Activated CD4-positive, alpha-beta T cell treated with anti-CD3 and anti-CD28 coated beads, Interleukin-2, amount 10 ng/mL, durations not matched to agents 7 days and 5 days (primary cell): ENCODE measurements around the gene NFIC. TPM values are rescaled to one million over a fixed set of nuclear protein-coding genes. Genes with fewer than 3 reads are reported as not detected.
"Not testable (repeated sequence)": the region's sequence is repeated elsewhere in the genome, so short reads cannot be mapped to it uniquely, and the experiment has no call there.

ENCODE experiments used
- CTCF ChIA-PET: fragments of 350-600 bp; sonication (Branson Sonifier 250); formaldehyde crosslinking; loops from one replicate; lab custom pipeline; 2021; ENCODE audit warnings: antibody characterized with exemption; lab: Charles Lee
- POLR2A ChIA-PET: fragments of 350-600 bp; sonication (Branson Sonifier 250); formaldehyde crosslinking; loops from one replicate; lab custom pipeline; 2021; ENCODE audit warnings: antibody characterized with exemption; lab: Charles Lee
- DNase-seq: peaks from one replicate; pipeline ENCODE4 v3.0.0-alpha.2; 2020
- H3K27ac Mint-ChIP-seq: one replicate; pipeline ENCODE4 v1.8.0; 2021; ENCODE audit warnings: mild to moderate bottlenecking, moderate library complexity, mixed read lengths
- H3K27me3 Mint-ChIP-seq: one replicate; pipeline ENCODE4 v1.8.0; 2021; ENCODE audit warnings: mixed read lengths
- H3K36me3 Mint-ChIP-seq: one replicate; pipeline ENCODE4 v1.8.0; 2021; ENCODE audit warnings: low read depth, mixed read lengths
- H3K4me1 Mint-ChIP-seq: one replicate; pipeline ENCODE4 v1.8.0; 2021; ENCODE audit warnings: mixed read lengths
- H3K4me3 Mint-ChIP-seq: one replicate; pipeline ENCODE4 v1.8.0; 2021; ENCODE audit warnings: mild to moderate bottlenecking, moderate library complexity, mixed read lengths
- H3K9me3 Mint-ChIP-seq: one replicate; pipeline ENCODE4 v1.8.0; 2021; ENCODE audit warnings: mixed read lengths
- total RNA-seq, 2 experiments: library from RNA; stranded (reverse); gene quantifications; one replicate each; pipeline ENCODE4 v1.2.3, GENCODE V29; 2021

Gene NFIC
- total RNA-seq, 2 experiments from 2014 or later = 14.2 TPM

GRCh38 chr19:3342962-3343361 is 23.4 kb upstream of the NFIC start:
- H3K4me1 Mint-ChIP-seq, DNase-seq, POLR2A ChIA-PET, H3K4me3 Mint-ChIP-seq, H3K27me3 Mint-ChIP-seq, H3K36me3 Mint-ChIP-seq, H3K9me3 Mint-ChIP-seq, H3K27ac Mint-ChIP-seq: not testable (repeated sequence)
- CTCF ChIA-PET = interaction anchor here (0.6 kb wide), 1 partner anchor 9 kb away, joined by 3 read pairs; no protein-coding TSS in a partner anchor

DNA sequence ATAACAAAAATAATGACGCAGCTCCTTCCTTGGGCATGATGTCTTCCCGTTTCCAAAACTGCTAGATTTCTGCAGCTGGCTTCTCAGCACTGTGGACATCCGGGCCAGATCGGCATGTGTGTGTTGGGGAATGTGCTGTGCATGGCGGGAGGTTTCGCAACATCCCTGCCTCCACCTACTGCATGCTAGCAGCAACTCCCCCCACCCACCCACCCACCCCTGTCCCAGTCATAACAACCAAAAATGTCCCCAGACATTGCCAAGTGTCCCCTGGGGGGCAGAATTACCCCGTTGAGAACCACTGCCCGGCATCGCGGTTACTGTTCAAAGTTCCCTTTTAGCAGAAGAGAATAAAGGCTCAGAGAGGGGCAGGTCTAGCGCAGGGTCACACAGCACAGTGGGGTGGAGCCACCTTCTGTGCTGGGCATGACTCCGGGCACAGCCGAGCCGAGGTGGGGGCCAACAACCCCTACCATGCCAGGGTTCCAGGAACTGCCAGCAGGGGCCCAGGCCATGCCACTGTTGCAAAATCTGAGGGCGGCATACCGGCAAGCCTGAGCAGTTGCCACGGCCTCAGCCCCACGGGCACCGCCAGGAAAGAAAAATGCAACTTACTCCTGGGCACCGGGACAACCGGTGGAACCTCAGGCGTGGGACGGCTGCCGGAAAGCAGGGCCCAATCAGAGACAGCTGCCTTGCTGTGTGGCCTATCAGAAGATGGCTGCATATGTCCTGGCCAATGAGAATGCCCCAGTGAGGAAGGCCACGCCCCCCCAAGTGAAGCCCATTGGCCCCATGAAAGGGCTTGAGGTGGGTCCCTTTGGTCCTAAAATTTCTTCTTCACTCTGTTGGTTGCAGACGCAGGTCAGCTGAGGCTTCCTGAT is 22.5 kb upstream of the NFIC start:
- no peak overlapping the region for H3K27ac Mint-ChIP-seq
- H3K4me1 Mint-ChIP-seq = peaks cover 1% of the 10 kb centered on the region
- CTCF ChIA-PET = no interaction called here
- H3K36me3 Mint-ChIP-seq = no peaks in the 10 kb centered on the region
- H3K27me3 Mint-ChIP-seq = no peaks in the 10 kb centered on the region
- no peaks in the 10 kb centered on the region for H3K9me3 Mint-ChIP-seq
- POLR2A ChIA-PET = no interaction called here
- DNase-seq = peak; percentile 28
- H3K4me3 Mint-ChIP-seq = no peak overlapping the region

DNA sequence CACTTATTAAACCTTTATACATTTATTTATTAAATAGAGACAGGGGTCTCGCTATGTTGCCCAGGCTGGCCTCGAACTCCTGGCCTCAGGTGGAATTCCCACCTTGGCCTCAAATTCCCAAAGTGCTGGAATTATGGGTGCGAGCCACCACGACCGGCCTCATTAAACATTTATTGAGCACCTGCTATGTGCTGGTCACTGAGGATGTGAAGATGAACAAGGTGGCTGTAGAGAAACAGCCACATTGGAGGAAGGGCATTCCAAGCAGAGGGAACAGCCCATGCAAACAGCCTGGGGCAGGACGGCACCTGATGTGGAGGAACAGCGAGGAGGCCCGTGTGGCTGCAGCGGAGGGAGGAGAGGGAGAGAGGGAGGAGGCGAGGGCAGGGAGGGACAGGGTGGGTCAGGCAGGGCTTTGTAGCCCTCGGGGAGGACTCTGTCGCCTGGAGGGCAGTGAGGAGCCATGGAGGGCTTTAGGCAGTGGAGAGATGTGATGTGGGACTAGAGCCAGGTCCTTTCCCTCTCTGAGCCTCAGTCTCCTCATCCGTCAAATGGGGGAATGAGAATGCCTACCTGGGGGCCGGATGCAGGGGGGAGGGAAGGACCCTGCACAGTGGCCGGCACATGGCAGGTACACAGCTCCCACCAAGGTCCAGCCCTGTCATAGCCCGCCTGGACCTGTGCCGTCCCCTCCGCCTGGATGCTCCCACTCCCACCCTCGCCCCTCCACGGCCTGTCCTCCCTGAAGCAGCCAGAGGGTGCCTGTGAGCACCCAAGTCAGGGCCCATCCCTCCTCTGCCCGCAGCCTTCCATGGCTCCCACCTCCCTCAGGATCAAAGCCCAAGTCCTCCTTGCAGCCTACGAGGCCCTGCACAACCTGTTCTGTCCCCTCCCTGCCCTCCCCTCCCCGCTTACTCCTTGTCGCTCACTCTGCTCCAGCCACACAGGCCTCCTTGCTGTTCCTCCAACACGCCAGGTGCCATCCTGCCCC is 21.5 kb upstream of the NFIC start:
- DNase-seq = no peak
- no peak overlapping the region for H3K4me3 Mint-ChIP-seq

GRCh38 chr19:3345850-3346460 is 20.4 kb upstream of the NFIC start:
- Mint-ChIP-seq H3K27ac (no peak overlapping the region), H3K27me3 (no peaks in the 10 kb centered on the region), H3K9me3 (no peaks in the 10 kb centered on the region), H3K4me3 (no peak overlapping the region), H3K4me1 (no peaks in the 10 kb centered on the region), H3K36me3 (no peaks in the 10 kb centered on the region)
- CTCF ChIA-PET = no interaction called here
- POLR2A ChIA-PET = no interaction called here
- no peak for DNase-seq

More for the DNA sequence above, 21.5 kb upstream of the NFIC start:
- no peaks in the 10 kb centered on the region for H3K4me1 Mint-ChIP-seq
- ChIA-PET CTCF (no interaction called here), POLR2A (no interaction called here)
- H3K36me3 Mint-ChIP-seq = no peaks in the 10 kb centered on the region
- no peaks in the 10 kb centered on the region for H3K27me3 Mint-ChIP-seq
- no peaks in the 10 kb centered on the region for H3K9me3 Mint-ChIP-seq
- no peak overlapping the region for H3K27ac Mint-ChIP-seq

DNA sequence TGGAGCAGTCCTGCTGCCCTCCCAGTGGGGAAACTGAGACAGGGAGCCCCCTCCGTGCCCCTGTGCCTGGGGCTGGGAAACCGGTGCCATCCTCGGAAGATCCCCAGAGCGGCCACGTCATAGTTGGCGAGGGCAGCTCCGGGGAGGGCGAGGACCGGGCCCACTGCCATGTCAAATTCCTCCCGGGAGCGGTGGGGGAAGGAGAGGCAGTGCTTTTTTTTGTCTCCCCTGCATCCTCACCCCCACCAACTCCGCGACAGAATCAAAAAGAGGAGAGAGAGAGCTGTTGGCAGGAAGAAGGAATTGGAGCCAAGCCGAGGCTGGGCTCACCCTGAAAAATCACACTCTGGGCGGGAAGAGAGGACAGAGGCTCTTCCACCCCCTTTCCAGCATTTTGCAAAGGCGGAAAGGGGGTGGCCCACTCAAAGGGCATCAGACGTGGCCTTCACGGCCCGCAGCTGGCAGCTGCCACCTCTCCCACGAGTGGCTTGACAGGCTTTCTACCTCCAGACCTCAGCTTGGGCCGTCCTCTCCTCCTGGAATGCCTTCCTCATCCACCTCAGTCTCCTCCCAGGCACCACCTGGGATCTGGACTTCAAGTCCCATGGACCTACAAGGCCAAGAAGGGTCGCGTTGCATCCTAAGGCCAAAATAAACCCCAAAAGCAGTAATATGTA is 19.6 kb upstream of the NFIC start:
- no peaks in the 10 kb centered on the region for H3K9me3 Mint-ChIP-seq
- no peak for DNase-seq
- no peak overlapping the region for H3K27ac Mint-ChIP-seq
- no peaks in the 10 kb centered on the region for H3K36me3 Mint-ChIP-seq
- H3K4me3 Mint-ChIP-seq = no peak overlapping the region
- POLR2A ChIA-PET = no interaction called here
- CTCF ChIA-PET = no interaction called here
- H3K27me3 Mint-ChIP-seq = no peaks in the 10 kb centered on the region
- H3K4me1 Mint-ChIP-seq = no peaks in the 10 kb centered on the region

GRCh38 chr19:3348042-3348441 is 18.3 kb upstream of the NFIC start:
- CTCF ChIA-PET = interaction anchor here (0.7 to 1.0 kb wide), 2 partner anchors 125 to 146 kb away, joined by 3 read pairs; no protein-coding TSS in a partner anchor
- POLR2A ChIA-PET = no interaction called here
- no peak overlapping the region for H3K27ac Mint-ChIP-seq
- no peaks in the 10 kb centered on the region for H3K9me3 Mint-ChIP-seq
- no peaks in the 10 kb centered on the region for H3K27me3 Mint-ChIP-seq
- H3K4me1 Mint-ChIP-seq = no peaks in the 10 kb centered on the region
- no peaks in the 10 kb centered on the region for H3K36me3 Mint-ChIP-seq
- DNase-seq = no peak
- no peak overlapping the region for H3K4me3 Mint-ChIP-seq

DNA sequence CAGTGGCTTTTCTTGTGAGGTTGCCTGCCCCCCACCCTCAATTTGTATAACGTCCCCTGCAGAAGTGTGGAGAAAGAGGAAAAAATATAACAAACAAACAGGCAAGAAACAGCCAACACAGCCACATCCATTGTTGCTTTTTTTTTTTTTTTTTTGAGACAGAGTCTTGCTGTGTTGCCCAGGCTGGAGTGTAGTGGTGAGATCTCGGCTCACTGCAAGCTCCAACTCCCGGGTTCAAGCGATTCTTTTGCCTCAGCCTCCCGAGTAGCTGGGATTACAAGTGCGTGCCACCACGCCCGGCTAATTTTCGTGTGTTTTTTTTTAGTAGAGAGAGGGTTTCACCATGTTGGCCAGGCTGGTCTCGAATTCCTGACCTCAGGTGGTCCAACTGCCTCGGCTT is 17.9 kb upstream of the NFIC start:
- H3K4me3 Mint-ChIP-seq, POLR2A ChIA-PET, H3K27ac Mint-ChIP-seq, DNase-seq, H3K9me3 Mint-ChIP-seq, H3K27me3 Mint-ChIP-seq, H3K4me1 Mint-ChIP-seq, H3K36me3 Mint-ChIP-seq: not testable (repeated sequence)
- CTCF ChIA-PET = interaction anchor here (0.7 to 1.0 kb wide), 4 partner anchors 124 to 1885 kb away, joined by 3 read pairs; no protein-coding TSS in a partner anchor

DNA sequence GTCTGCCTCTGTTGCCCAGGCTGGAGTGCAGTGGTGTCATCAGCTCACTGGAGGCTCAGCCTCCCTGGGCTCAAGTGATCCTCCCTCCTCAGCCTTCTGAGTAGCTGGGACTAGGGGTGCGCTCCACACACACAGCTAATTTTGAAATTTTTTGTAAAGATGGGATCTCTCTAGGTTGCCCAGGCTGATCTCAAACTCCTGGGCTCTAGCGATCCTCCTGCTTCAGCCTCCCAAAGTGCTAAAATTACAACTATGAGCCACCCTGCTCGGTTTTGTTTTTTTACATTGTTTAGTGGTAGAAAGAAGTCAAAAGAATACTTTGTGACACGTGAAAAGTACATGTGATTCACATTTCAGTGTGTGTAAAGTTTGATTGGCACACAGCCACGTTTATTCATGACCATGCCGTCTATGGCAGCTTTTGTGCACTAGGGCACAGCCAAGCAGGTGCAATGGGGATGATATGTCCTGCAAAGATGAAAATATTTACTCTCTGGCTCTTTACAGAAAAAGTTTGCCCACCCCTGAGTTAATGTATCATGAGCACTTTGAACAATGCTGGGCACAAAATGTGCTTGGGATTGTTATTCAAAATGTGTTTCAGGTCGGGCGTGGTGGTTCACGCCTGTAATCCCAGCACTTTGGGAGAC is 16.2 kb upstream of the NFIC start:
- H3K27me3 Mint-ChIP-seq = no peaks in the 10 kb centered on the region
- H3K4me1 Mint-ChIP-seq = no peaks in the 10 kb centered on the region
- ChIA-PET POLR2A (no interaction called here), CTCF (interaction anchor here (0.6 kb wide), 1 partner anchor 247 kb away, joined by 3 read pairs; no protein-coding TSS in a partner anchor)
- H3K27ac Mint-ChIP-seq = no peak overlapping the region
- no peaks in the 10 kb centered on the region for H3K9me3 Mint-ChIP-seq
- no peak for DNase-seq
- H3K36me3 Mint-ChIP-seq = no peaks in the 10 kb centered on the region
- no peak overlapping the region for H3K4me3 Mint-ChIP-seq

DNA sequence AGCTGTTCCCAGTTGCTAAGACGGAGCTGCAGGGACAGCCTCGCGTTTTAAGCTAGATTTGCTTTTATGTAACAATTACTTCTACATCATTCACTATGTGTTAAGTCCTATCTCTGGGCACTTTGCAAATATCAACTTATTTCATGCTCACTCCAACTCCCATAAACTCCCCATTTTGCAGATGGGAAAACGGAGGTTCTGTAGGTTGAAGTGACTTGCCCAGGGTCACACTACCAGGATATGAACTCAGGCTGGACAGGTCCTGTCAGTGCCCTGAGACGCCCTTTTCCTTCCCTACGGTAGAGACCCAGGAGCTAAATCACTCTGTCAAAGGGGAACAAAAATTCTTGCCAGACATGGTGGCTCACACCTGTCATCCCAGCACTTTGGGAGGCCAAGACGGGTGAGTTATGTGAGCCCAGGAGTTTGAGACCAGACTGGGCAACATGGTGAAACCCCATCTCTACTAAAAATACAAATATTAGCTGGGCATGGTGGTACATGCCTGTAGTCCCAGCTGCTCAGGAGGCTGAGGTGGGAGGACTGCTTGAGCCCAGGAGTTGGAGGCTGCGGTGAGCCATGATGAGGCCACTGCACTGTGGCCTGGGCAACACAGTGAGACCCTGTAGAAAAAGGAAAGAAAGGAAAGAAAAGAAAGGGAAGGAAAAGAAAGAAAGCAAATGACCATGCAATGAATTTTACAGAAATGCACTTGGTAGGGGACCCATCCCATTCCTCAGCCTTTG is 14.5 kb upstream of the NFIC start:
- no peak overlapping the region for H3K27ac Mint-ChIP-seq
- peaks cover 2% of the 10 kb centered on the region for H3K27me3 Mint-ChIP-seq
- no peaks in the 10 kb centered on the region for H3K36me3 Mint-ChIP-seq
- H3K4me1 Mint-ChIP-seq = no peaks in the 10 kb centered on the region
- no peaks in the 10 kb centered on the region for H3K9me3 Mint-ChIP-seq
- ChIA-PET CTCF (interaction anchor here (0.7 to 1.6 kb wide), 3 partner anchors 9 to 47 kb away, joined by 3 to 4 read pairs (median 3); no protein-coding TSS in a partner anchor), POLR2A (no interaction called here)
- no peak for DNase-seq
- H3K4me3 Mint-ChIP-seq = no peak overlapping the region

DNA sequence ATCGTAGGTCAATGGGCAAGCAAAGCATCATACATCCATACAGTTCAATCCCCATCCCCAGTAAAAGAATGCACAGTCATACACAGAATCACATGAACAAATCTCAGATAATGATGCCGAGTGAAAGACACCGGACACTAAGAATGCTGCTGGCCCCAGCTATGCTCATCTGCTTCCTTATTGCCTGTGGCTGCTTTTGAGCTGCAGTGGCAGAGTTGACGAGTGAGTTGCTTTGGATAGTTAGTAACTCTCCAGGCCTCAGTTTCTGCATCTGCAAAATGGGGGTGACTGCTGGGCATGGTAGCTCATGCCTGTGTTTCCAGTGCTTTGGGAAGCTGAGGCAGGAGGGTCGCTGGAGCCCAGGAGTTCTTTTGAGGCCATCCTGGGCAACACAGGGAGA is 12.9 kb upstream of the NFIC start:
- H3K36me3 Mint-ChIP-seq = no peaks in the 10 kb centered on the region
- no peak overlapping the region for H3K4me3 Mint-ChIP-seq
- H3K27me3 Mint-ChIP-seq = peaks cover 14% of the 10 kb centered on the region
- ChIA-PET CTCF (interaction anchor here (0.6 to 1.6 kb wide), 4 partner anchors 11 to 118 kb away, joined by 3 read pairs; no protein-coding TSS in a partner anchor), POLR2A (no interaction called here)
- H3K9me3 Mint-ChIP-seq = no peaks in the 10 kb centered on the region
- peaks cover 10% of the 10 kb centered on the region for H3K4me1 Mint-ChIP-seq
- no peak for DNase-seq
- H3K27ac Mint-ChIP-seq = no peak overlapping the region

GRCh38 chr19:3356805-3357204 is 9.6 kb upstream of the NFIC start:
- Mint-ChIP-seq H3K27ac (no peak overlapping the region), H3K36me3 (no peaks in the 10 kb centered on the region), H3K9me3 (no peaks in the 10 kb centered on the region), H3K4me1 (peaks cover 22% of the 10 kb centered on the region), H3K27me3 (peaks cover 18% of the 10 kb centered on the region), H3K4me3 (peak overlapping the region; percentile 59)
- POLR2A ChIA-PET = no interaction called here
- DNase-seq = no peak
- CTCF ChIA-PET = interaction anchor here (0.6 to 0.7 kb wide), 2 partner anchors 57 to 336 kb away, joined by 3 to 4 read pairs; no protein-coding TSS in a partner anchor
